HG03469 (cell line): ENCODE data around the gene UBFD1.
"Not testable (repeated sequence)": the region's sequence is repeated elsewhere in the genome, so short reads cannot be mapped to it uniquely, and the experiment has no call there.

Source experiments
- ATAC-seq: cut with Tn5 transposase; IDR thresholded peaks from one replicate; pipeline ENCODE4 v1.9.1; 2021; ENCODE audit warnings: mild to moderate bottlenecking, moderate library complexity, moderate number of reproducible peaks; ENCODE audit not compliant: unreplicated experiment

Gene UBFD1

DNA sequence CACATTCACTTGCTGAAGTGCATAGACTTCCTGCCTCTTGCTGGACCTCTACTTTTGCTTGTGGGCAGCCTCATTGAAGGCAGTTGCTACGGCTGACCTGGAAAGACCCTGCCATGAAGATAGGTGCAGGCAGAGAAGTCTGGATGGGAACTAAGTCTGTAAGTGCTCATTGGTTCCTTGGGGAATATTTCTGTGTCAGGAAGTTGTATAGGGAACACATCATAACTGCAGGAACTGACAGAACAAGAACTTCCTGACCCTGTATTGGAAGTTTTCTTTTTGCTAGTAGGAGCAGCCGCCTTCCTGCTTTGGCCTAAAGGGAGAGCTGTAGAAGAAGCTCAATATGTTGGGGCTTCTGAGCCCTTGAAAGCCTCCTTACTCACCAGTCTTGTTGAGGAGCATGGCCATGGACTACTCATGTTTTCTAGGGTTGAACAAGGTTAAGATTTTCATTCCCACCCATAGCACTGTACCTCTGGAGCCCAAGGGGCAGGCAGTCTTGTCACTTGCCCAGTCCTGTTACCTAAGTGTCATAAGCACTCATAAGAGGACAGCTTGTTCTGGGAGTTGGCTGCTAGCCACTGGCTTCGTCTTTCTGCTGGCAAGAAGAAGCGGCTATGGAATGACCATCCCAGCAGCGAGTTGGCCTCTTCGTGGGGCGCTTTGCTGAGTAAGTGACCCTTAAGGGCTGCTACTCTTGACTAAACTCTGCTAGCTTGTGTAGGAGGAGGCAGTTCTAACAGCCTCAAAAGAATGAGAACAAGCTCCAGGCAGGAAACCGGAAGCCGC lies 7.2 kb downstream of the UBFD1 start:
- no peak for ATAC-seq

- no peak for ATAC-seq
Observed at GRCh38 chr16:23566724-23567123, 9.2 kb downstream of the UBFD1 start.

DNA sequence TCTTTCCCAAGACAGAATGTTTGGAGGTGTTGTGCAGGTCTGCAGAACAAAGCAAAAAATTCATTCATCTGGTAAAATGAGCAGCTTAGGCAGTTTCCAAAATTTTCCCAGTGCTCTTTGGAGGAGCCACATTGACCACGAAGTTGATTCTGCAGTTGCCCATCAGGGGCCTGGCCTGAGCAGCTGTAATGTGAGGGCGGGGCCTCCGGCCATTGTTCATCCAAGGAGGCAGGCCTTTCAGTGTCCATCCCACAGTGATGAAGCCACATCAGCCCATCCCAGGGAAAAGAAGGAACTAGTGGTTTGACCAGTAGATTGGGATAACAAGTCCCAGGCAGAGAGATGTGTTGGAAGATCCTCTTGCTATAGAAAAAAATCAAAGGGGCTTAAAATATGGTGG lies 10.1 kb downstream of the UBFD1 start:
- no peak for ATAC-seq

- no peak for ATAC-seq
Observed at GRCh38 chr16:23570992-23571632, 13.6 kb downstream of the UBFD1 start.

- ATAC-seq: no peak
Observed at GRCh38 chr16:23571895-23572294, 14.4 kb downstream of the UBFD1 start.

DNA sequence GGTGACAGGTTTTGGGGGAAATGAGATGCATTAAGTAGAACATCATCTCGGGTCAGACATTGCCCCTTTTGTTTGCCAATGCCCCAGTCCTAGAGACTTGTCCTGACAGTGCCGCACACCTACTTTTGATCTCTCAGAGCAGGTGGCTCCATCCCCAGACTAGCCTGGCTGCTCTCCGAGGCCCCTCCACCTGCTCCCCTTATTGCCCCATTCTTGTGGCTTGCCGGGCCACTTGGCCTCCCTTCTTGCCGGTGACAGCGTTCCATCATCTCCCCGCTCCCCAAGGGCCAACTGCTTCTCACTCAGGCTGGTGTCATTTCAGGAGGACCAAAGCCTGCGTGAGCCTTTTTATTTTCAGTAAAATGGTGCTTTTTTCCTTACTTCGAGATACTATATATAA lies 14.9 kb downstream of the UBFD1 start:
- no peak for ATAC-seq

GRCh38 chr16:23573817-23574216 lies 16.3 kb downstream of the UBFD1 start:
- ATAC-seq: no peak

DNA sequence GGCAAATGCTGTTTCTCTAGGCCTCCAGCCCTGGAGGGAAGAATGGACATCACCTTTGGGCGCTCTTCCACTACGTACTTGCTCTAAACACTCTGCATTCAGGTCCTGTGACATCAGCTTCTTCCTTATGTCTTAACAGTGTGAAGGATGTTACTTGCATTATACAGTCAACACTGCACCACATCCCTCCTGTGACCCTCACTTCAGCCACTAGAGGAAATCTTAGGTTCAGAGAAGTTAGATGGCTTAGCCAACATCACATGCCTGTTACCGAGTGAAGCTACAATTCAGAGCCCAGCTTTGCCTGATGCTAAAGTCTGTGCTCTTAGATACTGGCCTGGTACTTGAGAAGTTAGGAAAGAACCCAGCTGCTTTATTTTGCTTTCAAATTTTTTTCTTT lies 18.3 kb downstream of the UBFD1 start:
- no peak for ATAC-seq

GRCh38 chr16:23577493-23577892 lies 20.0 kb downstream of the UBFD1 start:
- no peak for ATAC-seq

GRCh38 chr16:23578101-23578830 lies 20.7 kb downstream of the UBFD1 start:
- no peak for ATAC-seq

- ATAC-seq: no peak
Observed at GRCh38 chr16:23579371-23579770, 21.8 kb downstream of the UBFD1 start.

- no peak for ATAC-seq
Observed at GRCh38 chr16:23580391-23580790, 22.9 kb downstream of the UBFD1 start.

GRCh38 chr16:23581764-23582163 lies 24.2 kb downstream of the UBFD1 start:
- no peak for ATAC-seq

DNA sequence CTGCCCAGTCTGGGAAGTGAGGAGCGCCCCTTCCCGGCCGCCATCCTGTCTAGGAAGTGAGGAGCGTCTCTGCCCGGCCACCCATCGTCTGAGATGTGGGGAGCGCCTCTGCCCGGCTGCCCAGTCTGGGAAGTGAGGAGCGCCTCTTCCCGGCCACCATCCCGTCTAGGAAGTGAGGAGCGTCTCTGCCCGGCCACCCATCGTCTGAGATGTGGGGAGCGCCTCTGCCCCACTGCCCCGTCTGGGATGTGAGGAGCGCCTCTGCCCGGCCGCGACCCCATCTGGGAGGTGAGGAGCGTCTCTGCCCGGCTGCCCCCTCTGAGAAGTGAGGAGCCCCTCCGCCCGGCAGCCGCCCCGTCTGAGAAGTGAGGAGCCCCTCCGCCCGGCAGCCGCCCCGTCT lies 25.7 kb downstream of the UBFD1 start:
- ATAC-seq: not testable (repeated sequence)

GRCh38 chr16:23584186-23585076 lies 26.9 kb downstream of the UBFD1 start:
- no peak for ATAC-seq

GRCh38 chr16:23587726-23588125 lies 30.2 kb downstream of the UBFD1 start:
- no peak for ATAC-seq

DNA sequence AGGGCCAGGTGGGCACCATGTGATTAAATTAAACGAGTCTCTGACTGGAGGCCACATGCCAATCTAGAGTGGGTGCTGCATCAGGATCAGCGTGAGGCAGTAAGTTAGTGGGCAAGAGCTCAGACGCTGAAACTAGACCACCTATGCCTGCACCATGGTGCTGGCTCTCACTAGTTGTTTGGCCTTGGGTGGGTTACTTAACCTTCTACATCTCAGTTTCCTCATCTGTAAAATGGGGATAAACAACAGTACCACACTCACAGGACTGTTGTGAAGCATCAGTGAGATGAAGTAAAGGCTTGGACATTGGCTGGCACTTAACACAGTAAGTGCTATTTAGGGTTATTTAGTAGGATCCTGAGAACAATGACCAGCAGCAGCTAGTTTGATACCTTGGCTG lies 32.7 kb downstream of the UBFD1 start:
- no peak for ATAC-seq

GRCh38 chr16:23594186-23594585 lies 36.7 kb downstream of the UBFD1 start:
- no peak for ATAC-seq

GRCh38 chr16:23595246-23595950 lies 37.9 kb downstream of the UBFD1 start:
- ATAC-seq: no peak
